ENCODE data around the gene ADAMTSL3.

Gene ADAMTSL3

GRCh38 chr15:83695901-83696425, 42.0 kb downstream of the ADAMTSL3 start:
- no peak for TF ChIP-seq EZH2phosphoT487 (IDR thresholded peaks at IDR 0.05; ENCODE audit: low read depth)
- TF ChIP-seq, protein P1, sequence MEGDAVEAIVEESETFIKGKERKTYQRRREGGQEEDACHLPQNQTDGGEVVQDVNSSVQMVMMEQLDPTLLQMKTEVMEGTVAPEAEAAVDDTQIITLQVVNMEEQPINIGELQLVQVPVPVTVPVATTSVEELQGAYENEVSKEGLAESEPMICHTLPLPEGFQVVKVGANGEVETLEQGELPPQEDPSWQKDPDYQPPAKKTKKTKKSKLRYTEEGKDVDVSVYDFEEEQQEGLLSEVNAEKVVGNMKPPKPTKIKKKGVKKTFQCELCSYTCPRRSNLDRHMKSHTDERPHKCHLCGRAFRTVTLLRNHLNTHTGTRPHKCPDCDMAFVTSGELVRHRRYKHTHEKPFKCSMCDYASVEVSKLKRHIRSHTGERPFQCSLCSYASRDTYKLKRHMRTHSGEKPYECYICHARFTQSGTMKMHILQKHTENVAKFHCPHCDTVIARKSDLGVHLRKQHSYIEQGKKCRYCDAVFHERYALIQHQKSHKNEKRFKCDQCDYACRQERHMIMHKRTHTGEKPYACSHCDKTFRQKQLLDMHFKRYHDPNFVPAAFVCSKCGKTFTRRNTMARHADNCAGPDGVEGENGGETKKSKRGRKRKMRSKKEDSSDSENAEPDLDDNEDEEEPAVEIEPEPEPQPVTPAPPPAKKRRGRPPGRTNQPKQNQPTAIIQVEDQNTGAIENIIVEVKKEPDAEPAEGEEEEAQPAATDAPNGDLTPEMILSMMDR (IDR thresholded peaks at IDR 0.05; ENCODE audit: low read depth, low read length) = no peak
- no peak overlapping the region for H3K9ac ChIP-seq (ENCODE audit: low read length)
- H3K36me3 ChIP-seq (replicated peaks; ENCODE audit: low read depth, low read length) = no peaks in the 10 kb centered on the region
- no peaks in the 10 kb centered on the region for H3K79me2 ChIP-seq (ENCODE audit: low read length)
- no peak overlapping the region for H3K27ac ChIP-seq (ENCODE audit: low read length)
- no peak overlapping the region for H2AFZ ChIP-seq (ENCODE audit: low read depth, low read length)
- H3K9me3 ChIP-seq (ENCODE audit: insufficient read depth, low read length) = no peaks in the 10 kb centered on the region
- no peaks in the 10 kb centered on the region for H4K20me1 ChIP-seq (ENCODE audit: insufficient read depth, low read length)
- H3K27me3 ChIP-seq (ENCODE audit: low read depth, low read length) = peaks cover 4% of the 10 kb centered on the region; the same call in 1 of the 2 replicates
- no peaks in the 10 kb centered on the region for H3K4me1 ChIP-seq (ENCODE audit: low read length)
- no peak overlapping the region for H3K4me2 ChIP-seq (ENCODE audit: low read length)
- H3K4me3 ChIP-seq (ENCODE audit: low read length) = no peak overlapping the region

DNA sequence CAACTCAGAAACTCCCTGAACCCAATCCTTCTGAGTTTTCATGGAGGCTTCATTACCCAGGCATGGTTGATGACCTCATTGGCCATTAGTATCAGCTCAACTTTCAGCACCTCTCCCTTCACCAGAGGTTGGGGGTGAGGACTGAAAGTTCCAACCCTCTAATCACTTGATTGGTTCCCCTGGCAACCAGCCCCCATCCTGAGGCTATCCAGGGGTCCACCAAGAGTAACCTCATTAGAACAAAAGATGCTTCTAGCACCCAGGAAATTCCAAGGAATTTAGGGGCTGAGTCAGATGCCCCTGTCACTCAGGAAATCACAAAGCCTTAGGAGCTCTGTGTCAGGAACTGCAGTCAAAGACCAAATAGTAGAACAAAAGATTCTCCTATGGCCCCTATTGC, 43.8 kb downstream of the ADAMTSL3 start:
- H3K36me3 ChIP-seq (replicated peaks; ENCODE audit: low read depth, low read length) = no peaks in the 10 kb centered on the region
- H3K79me2 ChIP-seq (ENCODE audit: low read length) = no peaks in the 10 kb centered on the region
- H4K20me1 ChIP-seq (ENCODE audit: insufficient read depth, low read length) = no peaks in the 10 kb centered on the region
- H3K27me3 ChIP-seq (ENCODE audit: low read depth, low read length) = no peaks in the 10 kb centered on the region
- H3K27ac ChIP-seq (ENCODE audit: low read length) = no peak overlapping the region
- no peaks in the 10 kb centered on the region for H3K4me1 ChIP-seq (ENCODE audit: low read length)
- no peak overlapping the region for H3K9ac ChIP-seq (ENCODE audit: low read length)
- TF ChIP-seq EZH2phosphoT487 (IDR thresholded peaks at IDR 0.05; ENCODE audit: low read depth) = no peak
- TF ChIP-seq, protein P1 (IDR thresholded peaks at IDR 0.05; ENCODE audit: low read depth, low read length) = no peak
- H2AFZ ChIP-seq (ENCODE audit: low read depth, low read length) = no peak overlapping the region
- no peak overlapping the region for H3K4me3 ChIP-seq (ENCODE audit: low read length)
- no peaks in the 10 kb centered on the region for H3K9me3 ChIP-seq (ENCODE audit: insufficient read depth, low read length)
- no peak overlapping the region for H3K4me2 ChIP-seq (ENCODE audit: low read length)

DNA sequence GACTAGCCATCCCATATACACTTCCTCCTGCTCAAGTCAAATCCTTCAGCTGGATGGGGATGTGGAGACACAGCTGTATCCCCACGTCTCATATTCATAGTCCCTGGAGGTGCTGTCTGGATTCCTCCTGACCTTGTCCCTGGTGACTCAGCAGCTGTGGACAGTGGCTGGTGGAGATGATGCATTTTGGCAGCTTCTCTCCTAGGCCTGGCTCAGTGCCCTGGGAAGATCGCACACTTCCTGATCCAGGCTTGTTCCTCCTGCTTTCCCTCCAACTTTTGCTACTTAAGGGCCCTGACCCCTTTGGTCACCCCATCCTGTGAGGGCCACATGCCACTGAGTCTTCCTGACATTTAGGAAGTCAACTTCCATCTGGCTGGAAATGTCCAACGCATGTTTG, 44.4 kb downstream of the ADAMTSL3 start:
- no peak for TF ChIP-seq EZH2phosphoT487 (IDR thresholded peaks at IDR 0.05; ENCODE audit: low read depth)
- TF ChIP-seq, protein P1 (IDR thresholded peaks at IDR 0.05; ENCODE audit: low read depth, low read length) = no peak
- H3K4me2 ChIP-seq (ENCODE audit: low read length) = no peak overlapping the region
- H3K27me3 ChIP-seq (ENCODE audit: low read depth, low read length) = no peaks in the 10 kb centered on the region
- H3K27ac ChIP-seq (ENCODE audit: low read length) = no peak overlapping the region
- H3K79me2 ChIP-seq (ENCODE audit: low read length) = no peaks in the 10 kb centered on the region
- H4K20me1 ChIP-seq (ENCODE audit: insufficient read depth, low read length) = no peaks in the 10 kb centered on the region
- H3K4me1 ChIP-seq (ENCODE audit: low read length) = no peaks in the 10 kb centered on the region
- H3K9me3 ChIP-seq (ENCODE audit: insufficient read depth, low read length) = no peaks in the 10 kb centered on the region
- no peak overlapping the region for H3K4me3 ChIP-seq (ENCODE audit: low read length)
- no peak overlapping the region for H2AFZ ChIP-seq (ENCODE audit: low read depth, low read length)
- H3K36me3 ChIP-seq (replicated peaks; ENCODE audit: low read depth, low read length) = no peaks in the 10 kb centered on the region
- H3K9ac ChIP-seq (ENCODE audit: low read length) = no peak overlapping the region

DNA sequence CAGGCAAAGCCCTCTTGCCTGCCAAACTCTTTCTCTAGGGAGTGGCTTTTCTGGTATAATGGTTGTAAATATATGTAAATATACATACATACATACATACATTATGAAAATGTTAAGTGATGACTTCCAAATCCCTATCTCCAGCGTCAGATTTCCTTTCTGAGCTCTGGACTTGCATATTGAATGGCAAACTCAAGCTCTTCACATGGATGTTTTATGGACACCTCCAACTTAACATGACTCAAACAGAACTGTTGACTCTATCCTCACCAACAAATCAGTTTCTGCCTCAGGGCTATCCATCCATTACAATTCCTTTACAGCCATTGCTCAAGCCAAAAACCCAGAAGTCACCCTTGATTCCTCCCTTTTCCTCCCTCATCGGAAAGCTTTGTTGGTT, 45.1 kb downstream of the ADAMTSL3 start:
- H3K9me3 ChIP-seq (ENCODE audit: insufficient read depth, low read length) = no peaks in the 10 kb centered on the region
- H3K9ac ChIP-seq (ENCODE audit: low read length) = no peak overlapping the region
- H2AFZ ChIP-seq (ENCODE audit: low read depth, low read length) = no peak overlapping the region
- no peak overlapping the region for H3K4me3 ChIP-seq (ENCODE audit: low read length)
- H3K27me3 ChIP-seq (ENCODE audit: low read depth, low read length) = no peaks in the 10 kb centered on the region; the same call in 1 of the 2 replicates
- no peaks in the 10 kb centered on the region for H3K4me1 ChIP-seq (ENCODE audit: low read length)
- H3K4me2 ChIP-seq (ENCODE audit: low read length) = no peak overlapping the region
- no peaks in the 10 kb centered on the region for H3K36me3 ChIP-seq (replicated peaks; ENCODE audit: low read depth, low read length)
- no peaks in the 10 kb centered on the region for H3K79me2 ChIP-seq (ENCODE audit: low read length)
- TF ChIP-seq EZH2phosphoT487 (IDR thresholded peaks at IDR 0.05; ENCODE audit: low read depth) = no peak
- TF ChIP-seq, protein P1 (IDR thresholded peaks at IDR 0.05; ENCODE audit: low read depth, low read length) = no peak
- no peak overlapping the region for H3K27ac ChIP-seq (ENCODE audit: low read length)
- no peaks in the 10 kb centered on the region for H4K20me1 ChIP-seq (ENCODE audit: insufficient read depth, low read length)
